ENCODE results near the gene DISP3.

Gene DISP3

DNA sequence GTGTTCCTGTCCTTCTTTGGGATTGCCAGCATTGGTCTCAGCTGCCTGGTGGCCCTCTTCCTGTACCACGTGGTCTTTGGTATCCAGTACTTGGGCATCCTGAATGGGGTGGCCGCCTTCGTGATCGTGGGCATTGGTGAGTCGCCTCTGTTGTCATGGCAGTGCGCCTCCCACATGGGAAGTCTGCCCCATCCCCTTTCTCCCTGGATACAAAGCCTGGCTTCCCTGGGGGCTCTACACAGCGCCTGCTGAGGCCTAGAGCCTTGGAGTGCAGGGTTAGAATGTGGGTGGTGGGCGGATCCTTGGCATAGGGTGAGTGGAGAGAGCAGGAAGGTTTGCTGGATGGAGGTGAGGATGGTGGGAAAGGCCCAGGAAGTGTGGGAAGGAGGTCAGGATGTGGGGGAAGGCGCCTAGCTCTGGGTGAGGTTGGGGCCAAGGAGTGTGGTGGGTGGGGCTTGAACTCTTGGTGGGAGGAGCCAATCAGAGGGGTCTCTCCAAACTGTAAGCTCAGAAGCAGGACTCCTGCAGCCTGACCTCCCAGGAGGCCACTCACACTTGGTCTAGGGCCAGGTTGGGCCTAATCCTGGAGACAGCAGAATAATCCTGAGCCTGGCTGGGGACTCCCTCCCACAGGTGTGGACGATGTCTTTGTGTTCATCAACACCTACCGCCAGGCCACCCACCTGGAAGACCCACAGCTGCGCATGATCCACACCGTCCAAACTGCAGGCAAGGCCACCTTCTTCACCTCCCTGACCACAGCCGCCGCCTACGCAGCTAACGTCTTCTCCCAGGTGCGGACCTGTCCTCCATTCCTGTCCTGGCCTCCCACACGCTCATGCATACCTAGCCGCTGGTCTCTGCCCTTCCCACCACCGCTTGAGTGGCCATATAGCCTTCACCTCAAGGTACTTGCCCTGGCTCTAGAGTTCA, 36.7 kb downstream of the DISP3 start:
- no peak for DNase-seq (ENCODE audit: low read depth)

DNA sequence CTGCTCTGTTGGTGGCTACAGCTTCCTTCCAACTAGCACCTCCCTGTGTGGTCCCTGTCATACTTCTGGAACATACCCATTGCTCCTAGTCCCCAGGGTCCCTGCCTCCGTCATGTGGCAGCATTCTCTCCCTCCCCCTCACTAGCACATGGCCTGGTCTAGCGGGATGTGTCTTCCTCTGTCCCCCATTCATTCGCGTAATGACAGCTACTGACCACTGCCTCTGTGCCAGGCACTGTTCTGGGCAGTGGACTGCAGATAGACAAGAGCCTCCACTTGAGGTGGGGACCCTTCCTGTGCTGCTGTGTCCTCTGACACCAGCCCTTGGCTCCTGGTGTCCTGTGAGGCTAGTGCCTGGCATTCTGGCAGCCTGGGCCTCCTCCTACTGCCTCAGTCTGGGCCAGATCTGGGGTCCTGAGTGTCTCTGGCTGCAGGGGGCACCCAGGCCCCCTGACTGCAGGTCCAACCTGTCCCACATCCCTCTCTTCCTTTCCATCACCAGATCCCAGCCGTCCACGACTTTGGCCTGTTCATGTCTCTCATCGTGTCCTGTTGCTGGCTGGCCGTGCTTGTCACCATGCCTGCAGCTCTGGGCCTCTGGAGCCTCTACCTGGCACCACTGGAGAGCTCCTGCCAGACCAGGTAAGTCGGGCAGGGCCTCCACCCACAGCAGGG, 38.1 kb downstream of the DISP3 start:
- no peak for DNase-seq (ENCODE audit: low read depth)

DNA sequence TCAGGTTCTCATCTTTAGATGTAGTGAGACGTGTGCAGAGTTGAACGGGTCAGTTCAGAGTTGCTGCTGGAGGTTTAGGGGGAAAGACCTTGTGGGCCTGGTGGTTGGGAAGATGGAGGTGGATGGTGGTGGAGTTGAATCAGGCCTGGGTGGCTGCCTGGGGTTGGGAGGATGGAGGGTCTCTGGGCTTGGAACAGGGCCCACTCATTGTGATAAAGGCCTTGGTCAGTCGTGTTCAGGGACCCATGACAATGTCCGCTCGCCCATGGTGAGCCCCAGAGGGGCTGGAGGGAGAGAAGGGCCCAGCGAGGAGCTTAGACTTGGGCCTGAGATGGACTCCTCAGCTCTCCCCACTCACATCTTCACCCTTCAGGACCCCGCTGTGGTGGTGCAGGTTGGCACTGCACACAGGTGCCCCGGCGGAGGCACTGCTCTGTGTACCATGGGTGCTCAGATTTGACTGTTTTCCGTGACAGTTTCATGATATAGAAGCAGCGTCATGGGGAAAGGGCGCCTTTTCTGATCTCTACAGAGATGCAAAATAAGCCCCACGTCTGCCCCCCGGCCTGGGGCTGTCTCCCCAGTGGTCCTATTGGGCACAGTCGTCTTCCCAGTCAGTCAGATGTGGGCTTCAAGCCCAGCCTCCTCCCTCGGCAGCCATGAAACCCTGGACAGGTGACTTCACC, 39.2 kb downstream of the DISP3 start:
- DNase-seq (ENCODE audit: low read depth), result no peak

DNA sequence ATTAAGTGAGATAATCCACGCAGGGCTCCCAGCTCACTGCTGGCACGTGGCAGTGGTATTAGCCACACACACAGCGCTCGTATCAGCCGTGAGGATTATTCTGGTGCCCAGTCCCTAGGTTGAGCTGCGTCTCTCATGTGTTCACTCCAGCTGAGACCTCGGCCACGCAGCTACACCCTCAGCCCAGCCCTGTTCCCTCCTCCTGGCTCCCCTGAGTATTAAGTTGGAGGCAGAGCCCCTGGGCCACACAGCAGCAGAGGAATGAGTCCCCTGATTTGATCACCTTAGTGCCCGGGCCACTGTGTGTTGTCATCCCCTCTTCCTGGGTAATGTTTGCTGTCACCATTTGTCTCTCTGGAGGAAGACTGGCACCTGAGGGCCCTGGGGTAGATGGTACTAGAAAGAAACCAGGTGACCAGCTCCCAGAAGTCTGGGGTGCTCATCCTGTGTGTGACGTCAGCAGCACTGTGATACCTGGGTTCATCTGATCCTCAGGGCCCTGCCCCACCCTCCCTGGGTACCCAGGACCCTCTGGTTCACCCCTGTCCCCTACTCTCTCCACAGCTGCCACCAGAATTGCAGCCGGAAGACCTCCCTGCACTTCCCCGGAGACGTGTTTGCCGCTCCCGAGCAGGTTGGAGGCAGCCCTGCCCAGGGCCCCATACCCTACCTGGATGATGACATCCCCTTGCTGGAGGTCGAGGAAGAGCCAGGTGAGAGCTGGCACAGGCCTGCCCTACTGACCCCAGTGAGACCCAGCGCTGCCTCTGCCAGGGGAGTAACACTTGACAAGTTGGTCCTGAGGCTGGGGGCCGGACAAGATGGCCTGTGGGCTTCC, 40.1 kb downstream of the DISP3 start:
- DNase-seq (ENCODE audit: low read depth), result no peak

DNA sequence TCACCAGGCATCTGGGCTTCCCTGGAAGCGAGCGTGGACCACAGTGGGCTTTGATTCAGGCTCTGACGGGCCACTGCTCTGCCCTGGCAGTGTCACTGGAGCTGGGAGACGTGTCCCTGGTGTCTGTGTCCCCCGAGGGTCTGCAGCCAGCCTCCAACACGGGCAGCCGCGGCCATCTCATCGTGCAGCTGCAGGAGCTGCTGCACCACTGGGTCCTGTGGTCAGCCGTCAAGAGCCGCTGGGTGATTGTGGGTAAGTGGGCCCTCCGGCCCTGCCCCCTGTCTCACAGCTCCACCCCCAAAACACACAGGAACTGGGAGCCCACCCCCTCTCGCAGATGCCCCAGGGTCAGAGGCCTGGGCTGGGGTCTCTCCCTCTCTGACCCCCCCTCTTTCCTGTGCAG, 40.7 kb downstream of the DISP3 start:
- DNase-seq (ENCODE audit: low read depth), result no peak

DNA sequence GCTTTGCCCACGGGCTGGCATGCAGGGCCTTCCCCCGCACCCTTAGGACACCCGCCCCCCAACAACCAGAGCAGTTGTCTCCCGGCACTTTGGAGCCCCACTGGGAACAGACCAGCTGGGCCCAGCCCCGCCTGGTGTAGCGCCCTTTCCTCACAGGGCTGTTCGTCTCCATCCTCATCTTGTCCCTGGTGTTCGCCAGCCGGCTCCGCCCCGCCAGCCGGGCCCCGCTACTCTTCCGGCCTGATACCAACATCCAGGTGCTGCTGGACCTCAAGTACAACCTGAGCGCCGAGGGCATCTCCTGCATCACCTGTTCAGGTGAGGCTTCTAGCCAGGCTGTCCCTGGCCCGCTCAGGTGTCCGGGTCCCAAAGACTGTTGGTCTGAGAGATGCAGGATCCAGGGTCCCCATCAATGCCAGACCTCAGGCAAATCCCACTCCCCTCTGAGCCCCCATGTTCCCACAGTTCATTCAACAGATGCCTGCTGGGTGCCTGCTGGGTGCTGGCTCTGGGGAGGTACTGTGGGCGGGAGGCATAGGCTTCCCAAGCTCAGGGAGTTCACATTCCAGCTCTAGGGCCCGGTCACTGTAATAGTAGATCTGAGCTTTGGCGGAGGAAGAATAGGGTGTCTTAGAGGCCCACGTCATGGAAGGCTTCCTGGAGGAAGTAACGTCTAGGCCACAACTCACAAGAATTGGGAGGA, 41.7 kb downstream of the DISP3 start:
- no peak for DNase-seq (ENCODE audit: low read depth)

DNA sequence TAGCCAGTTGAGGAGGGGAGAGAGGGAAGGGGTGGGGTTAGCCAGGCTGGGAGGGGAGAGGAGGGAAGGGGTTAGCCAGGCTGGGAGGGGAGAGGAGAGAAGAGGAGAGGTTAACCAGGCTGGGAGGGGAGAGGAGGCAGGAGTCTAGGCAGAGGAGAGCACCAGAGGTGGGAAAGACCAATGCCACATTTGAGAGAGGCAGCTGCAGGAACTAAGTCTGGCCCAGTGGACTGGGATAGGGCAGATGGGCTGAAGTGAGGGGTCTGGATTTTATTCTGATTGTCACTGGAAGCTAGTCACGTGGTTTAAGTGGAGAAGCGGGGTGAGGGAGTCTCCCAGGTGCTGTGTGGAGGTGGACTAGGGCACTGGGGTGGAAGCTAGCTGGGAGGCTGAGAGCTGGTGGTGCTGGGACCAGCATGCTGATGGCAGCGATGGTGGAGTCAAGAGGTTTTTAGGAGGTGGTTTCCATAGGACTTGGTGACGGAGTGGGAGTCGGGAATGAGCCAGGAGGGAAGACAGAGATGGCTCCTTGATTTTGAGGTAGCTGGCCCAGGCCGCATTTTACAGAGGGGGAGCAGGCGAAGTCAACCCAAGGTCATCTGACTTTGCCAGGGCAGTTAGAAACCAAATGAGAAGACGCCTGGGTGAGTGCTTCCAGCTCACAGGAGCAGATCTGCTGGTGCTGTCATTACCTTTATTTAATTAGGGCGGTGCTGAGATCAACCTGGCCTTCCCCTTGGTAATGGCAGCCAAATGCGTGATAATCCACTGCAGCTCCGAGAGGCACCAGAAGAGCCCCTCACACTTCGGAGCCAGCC, 42.8 kb downstream of the DISP3 start:
- no peak for DNase-seq (ENCODE audit: low read depth)

DNA sequence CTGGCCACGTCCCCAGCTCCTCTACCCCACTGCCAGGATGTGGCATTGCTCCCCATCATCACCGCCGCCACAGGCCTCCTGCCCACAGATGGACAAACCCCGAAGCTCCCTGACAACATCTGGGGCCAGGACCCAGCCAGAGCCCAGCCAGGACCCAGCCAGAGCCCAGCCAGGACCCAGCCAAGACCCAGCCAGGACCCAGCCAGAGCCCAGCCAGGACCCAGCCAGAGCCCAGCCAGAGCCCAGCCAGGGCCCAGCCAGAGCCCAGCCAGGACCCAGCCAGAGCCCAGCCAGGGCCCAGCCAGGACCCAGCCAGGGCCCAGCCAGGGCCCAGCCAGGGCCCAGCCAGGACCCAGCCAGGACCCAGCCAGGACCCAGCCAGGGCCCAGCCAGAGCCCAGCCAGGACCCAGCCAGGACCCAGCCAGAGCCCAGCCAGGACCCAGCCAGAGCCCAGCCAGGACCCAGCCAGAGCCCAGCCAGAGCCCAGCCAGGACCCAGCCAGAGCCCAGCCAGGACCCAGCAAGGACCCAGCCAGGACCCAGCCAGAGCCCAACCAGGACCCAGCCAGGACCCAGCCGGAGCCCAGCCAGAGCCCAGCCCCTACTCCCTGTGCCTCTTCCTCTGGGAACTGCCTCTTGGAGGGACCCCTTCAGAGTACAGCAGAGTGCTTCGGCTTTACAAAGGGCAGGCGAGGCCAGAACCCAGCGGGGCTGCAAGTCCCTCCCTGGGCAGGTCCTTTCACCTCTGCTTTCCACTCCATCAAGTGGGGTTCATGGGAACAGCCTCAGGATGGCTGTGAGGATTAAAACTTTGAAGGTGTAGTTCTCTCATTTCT, 43.7 kb downstream of the DISP3 start:
- no peak for DNase-seq (ENCODE audit: low read depth)

DNA sequence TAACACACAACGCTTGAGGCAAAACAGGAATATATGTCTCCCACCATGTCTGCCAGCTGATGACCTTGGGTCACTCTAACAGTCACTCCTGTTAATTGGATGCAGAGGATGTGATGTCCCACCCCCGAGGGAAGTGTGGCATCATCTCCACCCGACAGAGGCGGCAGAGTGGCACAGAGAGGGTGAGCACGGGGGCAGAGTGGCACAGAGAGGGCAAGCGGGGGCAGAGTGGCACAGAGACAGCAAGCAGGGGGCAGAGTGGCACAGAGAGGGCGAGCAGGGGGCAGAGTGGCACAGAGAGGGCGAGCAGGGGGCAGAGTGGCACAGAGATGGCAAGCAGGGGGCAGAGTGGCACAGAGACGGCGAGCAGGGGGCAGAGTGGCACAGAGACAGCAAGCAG, 44.3 kb downstream of the DISP3 start:
- DNase-seq (ENCODE audit: low read depth), result no peak

DNA sequence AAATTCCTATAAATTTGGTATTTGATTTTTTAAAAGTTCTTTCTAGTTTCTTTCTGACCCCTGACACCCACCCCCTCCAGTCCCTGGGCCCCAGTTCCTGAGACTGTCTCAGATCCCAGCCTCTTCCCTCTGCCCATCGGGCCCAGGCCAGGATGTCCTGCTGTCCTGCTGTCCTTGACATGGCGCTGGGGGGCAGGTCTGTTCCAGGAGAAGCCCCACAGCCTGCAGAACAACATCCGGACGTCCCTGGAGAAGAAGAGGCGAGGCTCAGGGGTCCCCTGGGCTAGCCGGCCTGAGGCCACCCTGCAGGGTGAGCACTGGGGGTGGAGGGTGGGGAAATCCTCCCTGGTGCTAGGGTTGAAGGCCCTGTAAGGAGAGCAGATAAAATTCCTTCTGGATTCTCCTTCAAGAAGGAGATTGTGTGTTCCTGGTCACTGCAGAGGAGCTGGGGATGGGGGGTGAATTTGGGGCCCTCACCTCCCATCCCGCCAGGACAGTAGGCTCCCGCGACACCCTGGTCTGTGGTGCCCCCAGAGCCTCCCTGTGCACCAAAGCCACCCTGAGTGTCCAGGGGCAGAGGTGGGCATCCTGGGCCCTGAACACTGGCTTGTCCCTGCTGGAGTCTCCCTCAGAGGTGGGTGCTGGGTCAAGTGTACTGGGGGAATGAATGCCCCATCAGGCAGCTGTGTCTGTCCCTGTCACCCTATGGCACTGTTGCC, 45.0 kb downstream of the DISP3 start:
- no peak for DNase-seq (ENCODE audit: low read depth)

DNA sequence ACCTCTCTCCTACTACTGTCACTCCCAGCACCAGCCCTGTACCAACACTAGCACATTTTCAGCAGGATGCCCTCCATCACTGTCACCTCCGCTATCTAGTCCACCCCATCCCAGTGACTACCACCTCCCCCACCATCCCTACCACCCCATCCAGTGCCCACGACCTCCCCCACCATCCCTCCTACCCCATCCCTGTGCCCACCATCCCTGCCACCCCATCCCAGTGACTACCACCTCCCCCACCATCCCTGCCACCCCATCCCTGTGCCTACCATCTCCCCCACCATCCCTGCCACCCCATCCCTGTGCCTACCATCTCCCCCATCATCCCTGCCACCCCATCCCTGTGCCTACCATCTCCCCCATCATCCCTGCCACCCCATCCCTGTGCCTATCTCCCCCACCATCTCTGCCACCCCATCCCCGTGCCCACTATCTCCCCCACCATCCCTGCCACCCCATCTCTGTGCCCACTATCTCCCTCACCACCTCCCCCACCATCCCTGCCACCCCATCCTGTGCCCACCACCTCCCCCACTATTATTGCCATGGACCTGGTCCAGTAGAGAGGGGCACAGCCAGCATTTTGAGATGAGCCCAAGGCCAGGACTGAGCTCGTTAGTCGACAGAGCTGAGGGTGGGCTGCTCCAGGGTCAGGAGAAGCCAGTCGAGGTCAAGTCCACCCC, 45.7 kb downstream of the DISP3 start:
- no peak for DNase-seq (ENCODE audit: low read depth)

DNA sequence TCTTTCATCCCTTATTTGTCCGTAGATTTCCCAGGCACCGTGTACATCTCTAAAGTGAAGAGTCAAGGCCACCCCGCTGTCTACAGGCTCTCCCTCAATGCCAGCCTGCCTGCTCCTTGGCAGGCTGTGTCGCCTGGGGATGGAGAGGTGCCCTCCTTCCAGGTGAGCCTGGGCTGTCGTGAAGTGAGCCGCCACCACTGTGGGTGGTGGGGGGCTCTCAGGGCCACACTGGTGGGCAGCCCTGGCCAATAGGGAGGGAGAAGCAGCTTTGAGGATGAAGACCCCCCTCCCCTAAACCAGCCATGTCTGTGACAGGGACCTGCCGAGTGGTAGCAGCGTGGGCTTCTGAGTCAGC, 46.2 kb downstream of the DISP3 start:
- DNase-seq (ENCODE audit: low read depth), result no peak

DNA sequence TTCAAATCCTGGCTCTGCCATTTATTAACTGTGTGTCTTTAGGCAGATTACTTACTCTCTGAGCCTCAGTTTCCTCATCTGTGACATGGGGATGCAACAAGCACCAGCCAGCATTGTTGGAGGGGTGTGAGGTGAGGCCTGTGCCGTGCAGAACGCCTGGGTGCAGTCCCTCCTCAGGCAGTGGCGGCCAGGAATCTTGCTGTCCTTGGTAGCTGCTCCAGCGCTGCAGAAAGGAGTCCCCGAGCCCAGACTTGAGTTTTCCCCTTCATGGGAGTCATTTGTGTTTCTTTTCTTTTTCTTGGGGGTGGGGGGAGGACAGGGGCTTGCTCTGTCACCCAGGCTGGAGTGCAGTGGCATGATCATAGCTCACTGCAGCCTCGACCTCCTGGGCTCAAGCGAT, 46.6 kb downstream of the DISP3 start:
- DNase-seq (ENCODE audit: low read depth), result no peak

DNA sequence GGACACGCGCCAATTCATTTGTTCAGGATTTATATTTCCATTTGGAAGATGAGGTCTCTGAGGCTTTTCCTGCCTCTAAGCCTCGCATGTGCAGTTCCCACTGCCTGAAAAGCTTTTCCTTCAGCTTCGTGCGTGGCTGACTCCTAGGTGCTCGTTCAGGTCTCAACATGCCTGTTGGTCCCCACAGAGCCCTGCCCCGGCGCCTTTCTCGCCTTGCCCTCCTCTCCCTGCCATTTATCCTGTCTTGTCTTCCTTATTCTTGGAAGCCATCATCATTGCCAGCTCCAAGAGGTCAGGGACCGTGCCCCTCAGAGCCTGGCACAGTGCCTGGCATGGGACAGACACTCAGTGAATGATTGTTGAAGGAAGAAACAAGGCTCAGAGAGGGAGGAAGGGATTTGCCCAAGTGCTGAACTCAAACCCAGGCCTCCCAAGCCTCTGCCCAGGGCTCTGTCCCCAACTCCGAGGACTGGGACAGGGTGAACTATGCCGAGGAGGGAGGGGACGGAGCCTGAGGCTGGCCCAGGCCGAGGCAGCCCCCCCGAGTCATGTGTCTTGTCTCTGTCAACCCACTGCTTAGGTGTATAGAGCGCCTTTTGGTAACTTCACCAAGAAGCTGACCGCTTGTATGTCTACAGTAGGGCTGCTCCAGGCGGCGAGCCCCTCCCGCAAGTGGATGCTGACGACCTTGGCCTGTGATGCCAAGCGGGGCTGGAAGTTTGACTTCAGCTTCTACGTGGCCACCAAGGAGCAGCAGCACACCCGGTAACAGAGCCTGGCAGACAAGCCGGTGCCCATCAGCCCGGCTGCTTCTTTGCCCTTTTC, 47.3 kb downstream of the DISP3 start:
- no peak for DNase-seq (ENCODE audit: low read depth)

DNA sequence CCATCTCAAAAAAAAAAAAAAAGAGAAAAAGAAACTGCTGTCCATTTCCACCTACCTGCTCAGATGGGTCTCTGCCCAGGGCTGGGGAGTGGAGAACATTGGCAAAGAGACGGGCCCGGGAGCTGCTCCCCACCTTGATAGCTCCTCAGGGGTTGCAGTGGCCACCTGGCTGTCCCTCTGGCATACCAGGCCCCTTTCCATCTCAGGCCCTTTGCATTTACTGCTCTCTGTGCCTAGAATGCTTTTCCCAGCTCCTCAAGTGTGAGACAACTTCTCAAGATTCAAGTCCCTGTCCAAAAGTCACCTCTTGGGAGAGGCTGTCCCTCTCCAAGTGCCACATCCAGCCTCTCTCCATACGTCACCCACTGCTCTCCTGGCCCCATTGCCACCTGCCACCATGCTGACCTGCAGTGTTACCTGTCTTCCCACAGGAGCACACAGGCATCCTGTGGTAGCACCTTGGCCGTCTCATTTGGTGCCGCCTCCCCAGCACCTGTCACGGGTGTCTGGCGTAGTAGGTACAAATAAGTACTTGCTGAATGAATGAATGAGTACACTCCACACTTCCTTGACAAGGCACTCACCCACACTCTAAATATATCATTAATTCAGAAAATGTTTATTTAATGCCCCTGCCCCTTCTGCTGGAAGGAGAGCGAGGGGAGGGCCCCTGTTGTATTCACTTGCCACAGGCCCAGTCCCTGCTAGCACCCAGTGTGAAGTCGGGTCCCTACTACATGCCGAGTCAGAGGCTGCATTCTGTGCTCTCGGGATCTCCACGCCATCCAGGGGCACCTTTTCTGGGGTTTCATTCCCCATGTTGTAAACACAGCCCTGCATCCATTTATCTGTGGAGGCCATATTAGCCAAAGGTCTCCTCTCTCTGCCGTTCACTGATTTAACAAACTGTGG, 48.8 kb downstream of the DISP3 start:
- DNase-seq (ENCODE audit: low read depth), result no peak

DNA sequence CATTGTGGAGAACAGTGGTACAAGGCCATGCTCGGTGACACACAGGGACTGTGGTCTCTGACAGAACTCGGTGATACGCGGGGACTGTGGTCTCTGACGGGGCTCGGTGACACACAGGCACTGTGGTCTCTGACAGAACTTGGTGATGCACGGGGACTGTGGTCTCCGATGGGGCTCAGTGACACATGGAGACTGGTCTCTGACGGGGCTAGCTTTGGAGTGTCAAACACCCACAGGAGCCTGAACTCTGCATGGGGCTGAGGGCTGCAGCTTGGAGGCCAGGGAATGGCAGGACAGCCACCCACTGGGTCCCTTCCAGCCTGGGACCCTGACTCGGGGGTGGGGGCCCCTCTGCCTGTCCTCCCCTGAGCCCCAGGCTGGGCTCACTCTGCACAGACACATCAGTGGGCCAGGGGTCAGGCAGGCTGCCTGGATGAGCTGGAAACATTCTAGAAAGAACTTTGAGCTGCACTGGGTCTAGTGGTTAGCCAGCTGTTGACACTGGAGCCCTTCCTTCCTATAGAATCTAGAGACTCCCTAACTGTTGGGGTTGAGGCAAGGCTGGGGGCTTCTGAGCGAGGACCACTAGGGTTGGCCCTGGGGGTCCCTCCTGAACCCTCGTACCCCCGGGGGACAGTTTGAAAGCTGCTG, 49.8 kb downstream of the DISP3 start:
- DNase-seq (ENCODE audit: low read depth), result no peak
